Stimulated activated naive CD4-positive, alpha-beta T cell treated with Interleukin-2 at 50 U/mL for 16 hours (primary cell): ENCODE measurements around the gene CMYA5.

Source experiments
- DNase-seq: peaks from one replicate; lab custom pipeline; 2025; lab: John Stamatoyannopoulos, UW

The CMYA5 gene

DNA sequence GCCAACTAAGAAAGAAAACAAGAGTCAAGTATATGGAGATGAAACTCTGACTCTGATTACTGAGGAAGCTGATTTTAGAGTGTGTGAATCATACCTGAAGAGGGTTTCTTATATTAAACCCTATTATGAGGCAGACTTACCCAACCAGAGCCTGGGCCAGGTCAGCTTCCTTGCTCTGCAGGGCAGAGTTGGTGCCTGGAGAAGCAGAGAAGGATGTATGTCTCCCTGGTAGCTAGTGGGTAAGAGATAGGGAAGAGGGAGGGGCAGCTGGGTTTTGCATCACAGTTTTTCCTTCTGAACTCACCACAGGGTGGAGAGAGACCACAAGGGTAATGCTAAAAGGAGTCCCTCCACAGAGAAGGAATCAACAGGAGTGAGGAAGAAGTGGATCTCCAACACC lies 104.1 kb downstream of the CMYA5 start:
- no peak for DNase-seq

DNA sequence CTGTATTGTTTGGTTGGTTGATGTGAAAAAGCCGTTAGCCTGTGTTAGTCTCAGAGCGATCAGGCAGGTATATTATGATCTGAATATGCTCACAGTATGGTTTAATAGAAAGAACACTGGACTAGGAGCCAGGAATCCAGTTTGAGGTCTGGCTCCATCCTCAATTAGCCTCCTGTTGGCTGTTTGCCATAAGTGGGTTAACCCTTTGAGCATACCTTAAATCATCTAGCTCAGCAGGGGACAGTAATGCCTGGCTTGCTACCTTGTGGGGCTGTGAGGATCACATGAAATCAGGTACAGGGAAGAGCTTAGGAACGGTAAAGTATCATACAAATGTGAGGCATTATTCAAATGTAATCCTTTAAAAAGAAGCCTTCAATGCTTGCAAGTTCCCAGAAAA lies 104.7 kb downstream of the CMYA5 start:
- DNase-seq = no peak

DNA sequence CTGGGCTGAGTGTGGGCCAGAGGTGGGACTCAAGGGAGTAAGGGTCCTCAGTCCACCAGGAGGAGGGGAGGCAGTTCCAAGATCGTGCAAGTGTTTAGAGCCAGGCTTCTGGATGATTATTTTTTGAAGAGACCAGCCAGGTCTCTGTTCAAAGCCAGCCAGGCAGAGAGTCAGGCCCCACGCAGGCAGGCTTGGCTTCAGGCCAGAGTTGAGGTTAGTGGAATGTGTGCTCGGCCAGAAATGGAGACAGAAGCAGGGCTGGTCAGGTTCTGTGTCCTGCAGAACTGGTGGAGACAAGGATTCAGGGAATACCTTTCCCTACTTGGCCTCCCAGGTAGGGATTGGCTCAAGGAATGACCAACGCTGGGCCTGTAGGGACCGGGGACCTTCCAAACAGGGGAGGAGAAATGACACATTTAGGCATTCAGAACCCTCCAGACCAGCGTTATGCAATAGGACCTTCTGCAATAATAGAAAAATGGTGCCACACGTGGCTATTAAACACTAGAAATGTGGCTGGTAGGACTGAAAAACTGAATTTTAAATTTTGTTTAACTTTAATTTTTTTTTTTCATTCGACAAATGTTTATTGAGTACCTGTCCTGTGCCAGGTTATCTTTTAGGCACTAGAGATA lies 106.2 kb downstream of the CMYA5 start:
- DNase-seq = no peak

DNA sequence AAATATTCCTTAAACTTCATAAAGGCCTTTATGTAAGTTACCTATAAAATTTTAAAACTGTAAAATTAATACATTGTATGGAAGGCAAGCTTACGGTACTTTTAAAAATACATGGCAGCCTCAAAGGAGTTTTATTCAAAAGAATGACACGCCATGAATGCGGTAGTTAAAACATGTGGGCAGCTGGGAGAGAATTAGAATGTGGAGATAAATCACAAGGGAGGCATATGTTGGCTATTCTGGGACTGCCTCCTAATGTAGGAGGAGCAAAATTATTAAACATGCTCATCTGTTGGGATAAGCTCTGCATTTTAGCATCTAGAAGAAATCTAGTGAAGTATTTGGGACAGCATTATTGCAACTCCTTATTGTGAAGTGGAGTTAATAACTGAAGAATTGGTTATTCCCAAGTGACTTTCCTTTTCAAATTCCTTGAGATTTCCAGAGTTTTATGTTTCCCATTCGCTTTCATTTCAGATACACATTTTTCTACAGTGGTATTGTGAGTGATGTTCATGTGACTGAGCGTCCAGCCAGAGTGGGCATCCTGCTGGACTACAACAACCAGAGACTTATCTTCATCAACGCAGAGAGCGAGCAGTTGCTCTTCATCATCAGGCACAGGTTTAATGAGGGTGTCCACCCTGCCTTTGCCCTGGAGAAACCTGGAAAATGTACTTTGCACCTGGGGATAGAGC lies 109.4 kb downstream of the CMYA5 start:
- no peak for DNase-seq

DNA sequence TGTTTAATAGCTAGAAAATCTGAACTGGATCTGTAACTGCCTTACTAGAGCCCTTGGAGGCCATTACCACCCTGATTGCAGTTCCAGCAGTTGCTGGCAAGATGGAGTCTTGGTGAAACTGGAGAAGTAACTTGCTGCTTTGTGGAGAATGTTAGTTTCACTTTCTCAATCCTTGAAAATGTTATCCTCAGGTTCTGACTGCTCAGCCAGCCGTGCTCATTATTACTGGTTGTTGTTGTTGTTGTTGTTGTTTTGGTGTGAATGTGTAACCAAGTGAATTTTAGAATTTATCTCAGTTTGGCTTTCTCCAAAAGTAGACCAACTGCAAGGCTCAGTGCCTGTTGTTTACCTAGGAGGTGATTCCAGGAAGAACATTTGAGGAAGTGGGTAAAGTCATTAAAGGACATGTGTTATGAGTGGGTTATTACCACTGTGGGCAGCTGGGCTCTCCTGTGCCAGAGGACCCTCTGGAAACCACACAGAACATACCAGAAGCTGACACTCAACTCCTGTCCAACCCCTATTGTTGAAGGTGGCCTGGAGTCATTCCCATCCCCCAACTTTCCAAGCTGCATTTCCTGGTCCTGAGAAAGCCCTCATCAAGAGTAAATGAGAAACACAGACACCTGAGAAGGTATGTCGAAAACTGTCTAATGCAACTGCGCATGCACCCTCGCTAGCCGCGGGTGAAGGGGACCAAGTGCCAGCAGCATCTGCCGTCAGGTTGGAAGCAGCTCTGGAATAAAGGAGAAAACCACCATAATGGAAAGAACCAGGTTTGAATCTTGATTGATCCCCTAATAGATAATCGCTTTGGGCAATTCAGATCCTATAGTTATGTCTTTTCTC lies 111.6 kb downstream of the CMYA5 start:
- no peak for DNase-seq

DNA sequence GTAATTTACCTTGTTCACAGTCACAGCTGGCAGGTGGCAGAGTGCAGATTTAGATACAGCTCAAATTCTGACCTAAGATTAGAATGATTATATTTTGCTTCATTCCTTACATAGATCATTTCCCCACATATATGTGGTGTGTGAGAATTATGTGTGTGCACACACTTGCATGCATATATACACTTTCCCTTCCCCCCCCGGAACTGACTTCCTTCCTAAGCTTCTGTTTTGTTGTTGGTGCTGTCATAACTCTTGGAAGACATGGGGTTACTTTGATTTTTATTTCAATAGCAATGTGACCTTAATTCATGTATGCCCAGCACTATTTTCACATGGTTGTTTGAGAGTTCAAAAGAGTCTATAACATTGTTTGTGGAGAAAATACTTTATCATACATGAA lies 112.8 kb downstream of the CMYA5 start:
- no peak for DNase-seq

DNA sequence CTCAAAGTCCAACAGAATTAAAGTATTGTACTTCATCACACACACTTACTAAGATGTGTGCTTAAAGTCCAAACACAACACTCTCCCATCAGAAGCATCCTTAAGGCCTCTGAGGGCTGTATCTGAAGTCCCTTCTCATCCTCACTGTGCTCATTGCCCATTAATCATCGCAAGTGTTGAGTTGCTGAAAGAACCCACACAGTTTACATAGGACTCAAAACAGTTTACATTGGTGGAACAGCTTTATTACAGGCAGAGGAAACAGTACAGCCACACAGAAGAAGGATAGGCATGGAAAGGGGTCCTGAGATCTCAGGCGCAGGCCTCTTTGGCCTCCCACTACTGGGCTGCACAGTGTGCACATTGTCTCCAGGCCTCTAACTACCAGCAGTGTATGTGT lies 113.4 kb downstream of the CMYA5 start:
- DNase-seq = no peak

DNA sequence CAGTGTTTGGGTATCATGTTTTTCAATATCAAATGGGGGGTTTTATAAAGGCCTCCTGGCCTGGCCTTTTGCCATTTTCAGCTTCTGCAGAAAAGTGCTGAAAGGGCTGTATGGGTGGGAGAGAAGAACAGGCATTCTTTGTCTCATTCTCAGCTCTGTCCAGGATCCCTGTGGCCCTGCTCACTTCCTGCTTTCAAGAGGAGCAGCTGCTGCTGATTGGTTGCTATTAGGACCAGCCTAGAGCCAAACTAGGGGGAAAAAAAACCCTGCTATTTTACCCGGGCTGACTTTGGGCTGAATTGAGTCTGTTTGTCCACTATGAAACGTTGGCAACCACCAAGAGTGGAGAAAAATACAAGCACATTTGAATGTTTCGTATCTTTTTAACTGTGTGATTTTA lies 117.1 kb downstream of the CMYA5 start:
- DNase-seq = no peak

DNA sequence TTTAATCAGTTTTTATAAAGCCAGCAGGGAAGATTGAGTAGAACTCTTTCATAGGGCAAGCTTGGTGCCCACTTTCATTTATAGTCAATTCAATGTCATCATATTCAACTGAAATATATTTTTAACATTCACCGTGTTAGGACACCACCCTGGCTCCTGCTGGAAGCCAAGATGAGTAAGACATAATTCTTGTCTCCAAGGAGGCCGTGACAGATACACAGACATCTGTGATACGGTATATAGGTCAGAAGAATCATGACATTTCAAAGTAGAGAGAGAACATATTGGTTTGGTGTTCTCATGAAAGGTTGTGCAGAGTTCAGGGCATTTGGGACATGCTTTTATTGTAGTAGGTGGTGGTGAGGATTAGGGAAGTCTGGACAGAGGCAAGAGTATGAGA lies 120.1 kb downstream of the CMYA5 start:
- no peak for DNase-seq

DNA sequence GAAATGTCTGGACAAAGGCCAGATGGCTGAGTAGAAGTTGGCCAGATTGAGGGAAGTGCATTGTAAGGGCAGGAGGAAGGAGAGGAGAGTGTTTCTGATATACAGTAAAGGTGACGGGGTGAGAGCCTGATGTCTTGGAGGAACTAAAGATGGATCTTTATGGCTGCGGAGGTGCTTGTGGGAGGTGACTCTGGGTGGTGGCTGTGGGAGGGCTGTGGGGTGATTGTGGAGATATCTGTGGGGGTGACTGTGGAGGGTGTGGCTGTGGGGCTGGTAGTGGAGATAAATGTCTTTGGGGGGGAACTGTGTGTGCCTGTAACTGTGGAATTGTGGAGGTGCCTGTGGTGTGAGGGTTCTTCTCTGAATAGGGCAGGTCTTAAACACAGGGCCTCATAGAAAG lies 121.4 kb downstream of the CMYA5 start:
- DNase-seq = no peak

DNA sequence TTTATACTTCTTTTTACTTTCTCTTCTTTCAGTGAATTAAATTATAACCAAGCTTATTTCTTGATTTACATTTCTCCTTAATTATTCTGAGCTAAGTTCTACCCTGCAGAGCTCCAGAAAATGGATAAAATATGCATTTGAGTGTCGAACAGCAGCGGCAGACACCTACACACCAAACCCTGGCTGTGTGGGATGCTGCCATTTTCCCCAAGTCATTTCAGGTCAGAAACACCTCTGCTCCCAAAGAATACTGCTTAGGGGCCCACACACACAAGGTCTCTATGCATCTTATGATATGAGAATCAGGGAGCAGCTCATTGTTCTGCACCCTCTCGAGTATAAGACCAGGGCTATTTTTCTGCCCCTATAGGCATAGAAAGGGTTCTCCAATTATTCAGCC lies 122.3 kb downstream of the CMYA5 start:
- DNase-seq = no peak

DNA sequence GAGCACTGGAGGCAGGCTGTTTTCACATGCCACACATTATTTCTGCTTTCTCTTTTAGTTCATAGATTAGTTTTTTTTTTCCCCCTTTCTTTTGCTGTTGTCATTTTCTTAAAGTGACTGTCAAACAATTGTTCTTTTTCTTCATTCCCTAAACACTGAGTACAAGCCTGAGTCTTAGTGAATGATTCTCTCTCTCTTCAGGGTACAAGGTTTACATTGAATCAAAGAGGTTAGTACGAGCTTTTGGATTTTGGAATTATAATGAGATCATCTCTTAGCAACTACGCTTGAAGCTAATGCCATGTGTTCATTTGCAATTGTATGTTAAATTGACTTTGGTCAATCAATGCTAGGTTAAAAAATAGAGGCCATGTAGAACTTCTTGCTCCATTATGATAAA lies 125.1 kb downstream of the CMYA5 start:
- DNase-seq = no peak

DNA sequence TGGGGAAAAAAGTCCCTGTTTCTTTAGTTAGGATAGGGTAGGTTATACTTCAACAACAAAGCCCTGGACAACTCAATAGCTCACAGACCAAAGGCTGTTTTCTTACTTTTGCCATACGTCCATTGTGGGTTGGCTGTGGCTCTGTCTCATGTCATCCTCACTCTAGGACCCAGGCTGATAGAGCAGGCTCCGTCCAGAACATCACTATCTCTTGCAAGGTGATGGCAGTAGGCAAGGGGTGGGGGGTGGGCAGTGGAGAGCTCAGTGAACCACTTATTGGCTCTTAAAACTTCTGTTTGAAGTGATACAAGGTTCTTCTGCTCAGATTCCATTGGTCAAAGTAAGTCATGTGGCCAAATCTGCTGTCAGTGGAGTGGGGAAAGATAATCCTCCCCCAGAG lies 126.4 kb downstream of the CMYA5 start:
- DNase-seq = no peak

DNA sequence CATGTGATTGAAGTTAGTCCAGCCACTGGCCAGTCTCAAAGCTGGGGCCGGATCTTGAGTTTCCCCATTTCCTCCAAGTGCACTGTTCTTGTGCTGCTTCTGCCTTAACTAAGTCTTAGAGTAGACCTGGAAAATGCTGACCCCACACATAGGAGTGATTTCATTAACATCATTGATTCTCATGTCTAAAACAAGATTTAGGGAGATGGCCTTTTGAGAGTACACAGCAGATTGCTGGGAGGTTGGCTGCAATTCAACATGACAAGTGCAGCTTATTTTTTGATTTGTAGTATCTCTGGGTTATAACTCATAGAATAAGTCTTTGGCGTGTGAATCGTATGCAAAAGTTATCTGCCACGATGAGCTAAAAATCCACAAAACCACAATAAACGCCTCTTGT lies 131.0 kb downstream of the CMYA5 start:
- DNase-seq = no peak

DNA sequence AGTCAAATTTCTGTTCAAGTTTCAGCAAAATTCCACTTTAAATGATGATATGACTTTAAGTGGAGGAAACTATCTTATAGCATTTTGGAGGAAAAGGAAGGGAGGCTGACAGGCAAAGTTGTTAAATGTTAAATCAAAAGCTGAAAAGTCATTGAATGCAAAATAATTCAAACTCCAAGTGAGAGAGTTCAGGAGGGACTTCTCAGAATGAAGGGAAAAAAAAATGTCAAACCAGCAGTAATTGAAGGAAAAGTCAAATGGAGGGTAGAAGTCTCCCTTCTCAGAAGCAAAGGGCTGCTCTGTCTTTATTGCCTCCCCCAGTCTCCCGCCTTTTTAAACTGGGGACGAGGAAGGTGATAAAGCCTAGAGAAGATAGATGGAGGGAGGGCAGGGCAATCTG lies 134.8 kb downstream of the CMYA5 start:
- DNase-seq = no peak

DNA sequence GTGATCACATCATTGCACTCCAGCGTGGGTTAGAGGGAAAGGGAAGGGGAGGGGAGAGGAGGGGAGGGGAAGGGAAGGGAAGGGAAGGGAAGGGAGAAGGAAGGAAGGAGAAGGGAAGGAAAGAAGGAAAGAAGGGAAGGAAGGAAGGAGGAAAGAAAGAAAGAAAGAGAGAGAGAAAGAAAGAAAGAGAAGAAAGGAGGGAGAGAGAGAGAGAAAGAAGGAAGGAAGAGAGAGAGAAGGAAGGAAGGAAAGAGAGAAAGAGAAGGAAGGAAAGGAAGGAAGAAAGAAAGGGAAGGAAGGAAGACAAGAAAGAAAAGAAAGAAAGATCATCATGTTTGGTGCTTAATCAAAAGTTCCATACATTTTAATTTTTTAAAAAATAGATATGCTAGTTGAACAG lies 136.2 kb downstream of the CMYA5 start:
- no peak for DNase-seq

DNA sequence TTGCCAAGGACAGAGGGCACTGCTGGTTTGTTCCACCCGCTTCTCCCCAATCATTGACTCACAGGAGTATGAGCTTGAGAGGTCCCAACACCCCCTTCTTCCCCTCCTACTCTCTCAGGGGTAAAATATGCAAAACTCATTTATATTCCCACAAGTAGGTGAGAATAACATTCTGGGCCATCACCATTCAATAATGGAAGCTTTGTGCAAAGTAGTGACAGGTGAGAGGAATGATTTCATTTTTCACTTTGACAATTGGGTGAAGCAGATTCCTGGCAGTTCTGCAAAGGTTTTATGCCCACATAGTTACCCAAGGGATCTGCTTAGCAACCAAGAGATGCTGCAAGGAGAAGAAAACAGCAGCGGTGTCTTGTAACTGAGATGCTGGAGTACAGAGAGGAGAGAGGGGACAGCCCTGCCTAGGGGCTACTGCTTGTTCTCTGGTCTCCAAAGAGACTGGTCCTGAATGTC lies 137.6 kb downstream of the CMYA5 start:
- no peak for DNase-seq

DNA sequence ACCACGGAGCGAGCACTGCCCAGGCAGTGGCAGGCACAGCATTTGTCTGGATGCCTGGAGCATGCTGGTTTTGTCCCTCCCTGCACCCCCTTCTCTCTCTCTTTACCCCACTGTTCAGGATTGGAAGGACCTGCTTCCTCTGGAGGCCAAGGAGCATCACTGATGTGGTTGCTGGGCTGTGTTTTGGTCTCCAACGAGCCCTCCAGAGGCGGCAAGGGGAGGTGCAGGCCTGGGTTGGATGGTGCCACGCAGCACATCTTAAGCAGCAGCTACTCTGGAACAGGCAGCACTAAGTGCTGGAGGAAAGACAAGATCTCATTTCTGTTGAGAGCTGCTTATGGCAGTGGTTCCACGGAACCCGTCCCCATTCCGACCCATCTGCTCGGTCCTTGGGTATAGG lies 139.6 kb downstream of the CMYA5 start:
- DNase-seq = no peak

DNA sequence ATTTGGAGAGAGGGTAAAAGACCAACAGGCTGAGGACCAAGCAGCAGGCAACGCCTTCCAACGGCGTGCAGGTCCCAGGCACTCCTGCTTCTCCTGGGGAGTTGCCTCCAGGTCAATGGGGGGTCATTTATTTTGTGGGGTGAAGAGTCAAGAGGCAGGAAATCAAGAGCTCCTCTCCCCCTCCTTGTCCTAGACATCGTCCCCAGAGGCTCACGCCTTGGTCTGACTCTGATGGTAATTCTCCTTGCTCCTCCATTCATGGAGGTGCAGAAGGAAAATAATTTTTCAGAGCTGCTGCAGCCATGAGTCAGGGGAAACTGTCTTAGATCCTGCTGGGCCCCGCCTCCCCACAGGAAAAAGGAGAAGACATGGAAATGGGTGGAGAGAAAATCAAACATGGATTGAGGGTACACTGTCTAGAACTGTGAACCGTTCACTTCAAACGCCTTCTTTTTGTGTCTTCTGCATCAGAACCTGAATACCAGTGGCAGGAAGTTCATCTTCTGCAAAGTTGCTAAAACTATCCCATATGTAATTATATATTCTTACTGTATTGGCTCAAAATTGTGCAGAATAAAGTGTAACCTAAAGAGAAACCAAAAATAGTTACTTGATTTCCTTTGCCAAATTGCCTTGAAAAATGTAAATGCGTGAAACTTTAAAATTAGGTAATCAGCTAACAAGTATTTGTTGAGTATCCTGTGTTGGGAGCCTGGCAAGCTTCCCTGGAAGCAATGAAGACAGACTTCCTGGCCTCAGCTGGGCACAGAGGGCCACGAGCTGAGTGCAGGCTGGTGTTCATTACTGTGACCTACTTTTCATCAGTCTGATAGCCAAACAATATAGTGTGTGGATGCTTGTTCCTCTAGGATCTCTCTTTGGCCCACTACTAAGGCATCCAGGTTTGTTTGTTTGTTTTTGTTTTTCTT lies 142.0 kb downstream of the CMYA5 start:
- no peak for DNase-seq

DNA sequence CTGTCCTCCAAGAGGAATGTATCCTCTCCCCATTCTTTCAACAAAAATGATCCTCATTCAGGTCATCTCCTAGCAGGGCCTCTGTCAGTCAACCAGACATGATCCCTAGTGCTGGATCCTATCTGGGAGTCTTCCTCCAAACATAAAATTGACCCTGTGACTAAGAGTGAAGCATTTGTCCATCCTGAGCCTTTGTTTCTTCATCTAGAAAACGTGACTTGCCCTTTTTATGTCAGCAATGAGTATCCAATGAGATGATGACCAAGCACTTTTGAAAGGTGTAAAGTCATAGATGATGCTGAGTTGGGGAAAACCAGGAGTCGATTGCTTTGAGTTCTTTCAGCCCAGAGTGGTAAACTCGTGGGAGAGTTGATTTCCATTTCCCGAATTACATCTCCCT lies 143.3 kb downstream of the CMYA5 start:
- no peak for DNase-seq

DNA sequence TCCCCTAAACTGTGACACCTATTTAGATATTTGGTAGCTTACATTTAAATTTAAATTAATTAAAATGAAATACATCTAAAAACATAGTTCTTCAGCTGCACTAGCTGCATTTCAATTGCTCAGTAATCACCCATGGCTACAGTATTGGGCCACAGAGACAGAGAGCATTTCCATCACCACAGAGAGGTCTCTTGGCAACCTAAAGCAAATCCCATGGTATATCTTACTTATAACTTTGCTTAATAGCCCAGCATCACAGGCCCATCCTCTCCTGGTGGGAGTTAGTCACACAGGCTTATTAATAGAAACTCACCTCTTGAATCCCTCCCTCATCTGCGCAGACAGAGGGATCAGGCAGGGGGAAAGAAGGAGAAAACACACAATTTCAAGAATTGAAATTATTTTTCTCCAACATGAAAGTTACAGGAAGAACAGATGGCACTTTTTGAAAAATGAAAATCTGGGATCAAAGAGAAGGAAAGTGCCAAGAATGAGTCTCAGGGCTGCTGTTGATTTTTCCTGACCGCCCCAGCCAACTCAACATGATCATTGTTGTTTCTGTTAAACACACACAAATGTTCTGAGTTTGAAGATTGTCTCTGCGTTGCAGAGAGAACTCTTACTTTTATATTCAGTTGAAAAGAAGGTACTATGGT lies 144.6 kb downstream of the CMYA5 start:
- no peak for DNase-seq
